Pancreas (tissue), 10 donors: ENCODE results near the gene DSCAML1. TPM values are rescaled to one million over a fixed set of nuclear protein-coding genes. Genes with fewer than 3 reads are reported as not detected.

ENCODE experiments used
- ATAC-seq, 4 donors: fragments of 200-7000 bp; cut with Tn5 transposase; one replicate each; pipeline versions ENCODE4 v1.8.0 to v1.9.1; 2020; ENCODE audit warnings: mild to moderate bottlenecking in 4 of 4, moderate library complexity in 4 of 4
- DNase-seq, 6 donors: peaks; one replicate each; pipeline ENCODE4 v3.0.0-alpha.2; 2020
- FAIRE-seq: peaks from 2 replicates; lab custom pipeline; 2012; peaks lifted over from hg19 to GRCh38; lab: Jason Lieb, UNC
- H3K27ac ChIP-seq, 4 donors: fragments of 200-600 bp; sonication (generic); 1 replicate in 3 of 4; 2 replicates in 1 of 4; pipeline versions ENCODE4 v1.5.0 to v1.8.0; 2020
- H3K27me3 ChIP-seq, 4 donors: fragments of 200-600 bp; one replicate each; pipeline ENCODE4 v1.8.0; 2021
- H3K36me3 ChIP-seq, 3 donors: fragments of 200-600 bp; sonication (generic) in 1 of 3; one replicate each; pipeline versions ENCODE4 v1.5.0 to v1.8.0; 2020 to 2021
- H3K4me1 ChIP-seq, 3 donors: fragments of 200-600 bp; one replicate each; pipeline ENCODE4 v1.8.0; 2021
- H3K4me3 ChIP-seq, 4 donors: fragments of 200-600 bp; sonication (generic) in 2 of 4; one replicate each; pipeline versions ENCODE4 v1.5.0 to v1.8.0; 2020 to 2021
- H3K9me3 ChIP-seq, 4 donors: fragments of 200-600 bp; one replicate each; pipeline ENCODE4 v1.8.0; 2021
- WGBS, 2 donors: extraction: QIAGEN DNeasy Blood & Tissue Kit; methylation state at CpG; one replicate each; pipeline ENCODE4 v1.1.7; 2013; 5-methylcytosine and 5-hydroxymethylcytosine counted together
- intact Hi-C, 3 donors: fragments of 100-400 bp; cut with DNase I; formaldehyde crosslinking; loops; one replicate each; pipeline versions ENCODE4 v1.11.1 to v1.14.2; 2022
- polyA plus RNA-seq, 2 donors: library from polyadenylated mRNA; stranded (reverse); fragments of 200-250 nt; gene quantifications; one replicate each; pipeline ENCODE4 v1.2.3, GENCODE V29; 2013
- total RNA-seq, 6 donors: library from RNA; stranded (reverse); fragmentation: NEBNext Ultra II Directional in 4 of 6; extraction: Animal tissue kit (Norgen Biotek cat#: 25700) in 4 of 6; gene quantifications; one replicate each; pipeline versions ENCODE4 v1.2.1 to v1.2.4, GENCODE V29; 2021 to 2023
- TF ChIP-seq, protein P1 (sequence below), 4 donors: fragments of 200-600 bp; sonication (generic) in 3 of 4; IDR thresholded peaks; one replicate each; pipeline versions ENCODE4 v1.5.0 to v1.8.0; 2021; ENCODE audit warnings: antibody characterized with exemption in 4 of 4
- donor health status: healthy with polysubstance abuse.
- donor health status: DM: no; HTN: no; CAD: no; lungs with moderate emphysema.
- donor health status: DM: no; HTN: no; CAD: no.
- donor health status: control.
- donor health status: control.
- donor health status: Bipolar disorder and iron deficiency.
- donor health status: DM: yes; HTN: yes; CAD: no.
- donor health status: DM: no; HTN: no; CAD: no.
- donor health status: DM: no; HTN: no; CAD: no.
- donor health status: DM: yes; HTN: yes; CAD: no.

Gene DSCAML1
- total and polyA plus RNA-seq, 8 donors: 0.69 to 2.7 (median 1.8) TPM

DNA sequence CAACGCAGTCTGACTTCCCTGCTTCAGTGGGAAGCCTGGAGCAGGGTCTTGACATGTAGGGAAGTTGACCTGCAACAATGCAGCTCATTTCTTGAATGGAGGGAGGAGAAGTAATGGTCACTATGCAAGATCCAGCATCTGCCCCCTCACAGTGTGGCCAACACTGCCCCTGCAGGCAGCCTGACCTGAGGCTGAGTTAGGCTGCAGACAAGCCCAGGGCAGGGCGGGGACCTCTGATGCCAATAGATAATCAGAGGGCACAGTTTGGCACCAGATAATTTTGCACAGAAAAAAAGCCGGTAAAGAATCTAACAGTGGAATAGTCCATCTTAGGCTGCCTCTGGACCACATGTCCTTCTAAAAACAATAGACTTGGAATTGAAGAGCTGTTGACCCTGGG, 182.3 kb downstream of the DSCAML1 start:
- FAIRE-seq: no peak
- intact Hi-C loops: no loop called here
- Histone ChIP-seq H3K4me3 (no peak overlapping the region), H3K27ac (no peak overlapping the region), H3K4me1 (no peaks in the 10 kb centered on the region), H3K27me3 (no peaks in the 10 kb centered on the region), H3K36me3 (no peaks in the 10 kb centered on the region), H3K9me3 (no peaks in the 10 kb centered on the region)
- TF ChIP-seq, protein P1, sequence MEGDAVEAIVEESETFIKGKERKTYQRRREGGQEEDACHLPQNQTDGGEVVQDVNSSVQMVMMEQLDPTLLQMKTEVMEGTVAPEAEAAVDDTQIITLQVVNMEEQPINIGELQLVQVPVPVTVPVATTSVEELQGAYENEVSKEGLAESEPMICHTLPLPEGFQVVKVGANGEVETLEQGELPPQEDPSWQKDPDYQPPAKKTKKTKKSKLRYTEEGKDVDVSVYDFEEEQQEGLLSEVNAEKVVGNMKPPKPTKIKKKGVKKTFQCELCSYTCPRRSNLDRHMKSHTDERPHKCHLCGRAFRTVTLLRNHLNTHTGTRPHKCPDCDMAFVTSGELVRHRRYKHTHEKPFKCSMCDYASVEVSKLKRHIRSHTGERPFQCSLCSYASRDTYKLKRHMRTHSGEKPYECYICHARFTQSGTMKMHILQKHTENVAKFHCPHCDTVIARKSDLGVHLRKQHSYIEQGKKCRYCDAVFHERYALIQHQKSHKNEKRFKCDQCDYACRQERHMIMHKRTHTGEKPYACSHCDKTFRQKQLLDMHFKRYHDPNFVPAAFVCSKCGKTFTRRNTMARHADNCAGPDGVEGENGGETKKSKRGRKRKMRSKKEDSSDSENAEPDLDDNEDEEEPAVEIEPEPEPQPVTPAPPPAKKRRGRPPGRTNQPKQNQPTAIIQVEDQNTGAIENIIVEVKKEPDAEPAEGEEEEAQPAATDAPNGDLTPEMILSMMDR (IDR thresholded peaks at IDR 0.05): no peak
- no peak for ATAC-seq
- WGBS, 2 donors: 78 to 88% methylated on average over 3 of the region's 3 CpGs
- DNase-seq: no peak

DNA sequence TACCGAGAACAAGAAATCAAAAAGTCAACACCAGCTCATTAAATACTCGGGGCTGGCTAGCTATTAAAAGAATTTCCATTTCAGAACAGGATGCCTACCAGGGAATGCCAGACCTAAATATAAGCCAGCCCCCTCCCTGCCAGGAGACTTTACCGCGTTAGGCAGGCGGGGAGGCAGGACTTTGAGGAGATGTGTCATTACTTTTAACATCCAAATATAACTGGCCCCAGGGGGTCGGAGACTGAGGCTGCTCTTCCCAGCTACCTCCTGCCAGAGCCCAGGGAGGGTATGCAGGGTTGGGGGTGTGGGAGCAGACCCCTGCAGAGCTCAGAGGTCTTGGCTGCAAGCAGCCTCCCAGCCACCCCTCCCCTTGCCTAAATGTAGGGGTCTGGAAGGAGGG, 183.5 kb downstream of the DSCAML1 start:
- TF ChIP-seq, protein P1 (IDR thresholded peaks at IDR 0.05): no peak
- Histone ChIP-seq H3K27ac (no peak overlapping the region), H3K27me3 (no peaks in the 10 kb centered on the region), H3K9me3 (no peaks in the 10 kb centered on the region), H3K4me3 (no peak overlapping the region), H3K4me1 (no peaks in the 10 kb centered on the region), H3K36me3 (no peaks in the 10 kb centered on the region)
- intact Hi-C loops: no loop called here
- WGBS, 2 donors: 34% methylated on average over 6 of the region's 6 CpGs
- DNase-seq (no peak), FAIRE-seq (no peak), ATAC-seq (no peak)

DNA sequence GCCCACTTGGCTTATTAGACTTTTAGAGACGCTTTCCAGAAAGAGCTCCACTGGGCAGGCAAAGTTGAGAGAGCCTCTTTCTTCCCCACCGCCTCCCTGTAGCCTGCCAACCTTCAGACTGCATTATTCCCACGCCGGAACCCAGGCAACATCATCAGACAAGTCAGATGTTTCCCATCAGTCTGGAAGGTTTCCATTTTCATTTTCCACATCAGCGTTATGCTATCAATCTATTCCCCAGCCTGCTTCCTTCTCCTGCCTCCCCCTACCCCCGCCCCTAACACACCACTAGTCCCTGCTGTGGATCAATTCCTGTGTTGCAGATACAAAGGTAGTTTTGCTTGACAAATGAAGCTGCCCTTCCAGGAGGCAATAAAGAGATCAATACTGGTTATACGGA, 184.8 kb downstream of the DSCAML1 start:
- 29 to 34% methylated on average over 7 of the region's 7 CpGs for WGBS, 2 donors
- no peak overlapping the region for H3K27ac ChIP-seq
- TF ChIP-seq, protein P1 (IDR thresholded peaks at IDR 0.05): no peak
- no peaks in the 10 kb centered on the region for H3K36me3 ChIP-seq
- no peaks in the 10 kb centered on the region for H3K9me3 ChIP-seq
- ATAC-seq (no peak), DNase-seq (no peak), FAIRE-seq (no peak)
- intact Hi-C loops: no loop called here
- H3K4me1 ChIP-seq: no peaks in the 10 kb centered on the region
- no peaks in the 10 kb centered on the region for H3K27me3 ChIP-seq
- no peak overlapping the region for H3K4me3 ChIP-seq

DNA sequence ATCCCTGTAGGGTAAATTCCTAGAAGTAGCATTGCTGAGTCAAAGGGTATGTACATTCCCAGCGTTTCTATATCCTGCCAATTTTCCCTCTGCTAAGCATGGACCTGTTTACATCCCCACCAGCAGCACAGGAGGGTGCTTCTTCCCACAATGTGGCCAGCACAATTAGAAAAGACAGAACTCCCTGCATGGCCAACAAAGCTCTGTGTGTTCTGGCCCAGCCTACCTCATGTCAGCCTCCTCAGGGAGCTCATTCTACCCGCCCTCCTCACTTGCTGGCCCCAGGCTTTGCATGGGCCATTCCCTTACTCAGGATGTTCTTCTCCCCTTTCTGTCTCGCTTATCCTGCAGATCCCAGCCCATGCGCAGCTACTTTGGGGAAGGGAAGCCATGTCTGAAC, 186.1 kb downstream of the DSCAML1 start:
- no peak overlapping the region for H3K27ac ChIP-seq
- no peaks in the 10 kb centered on the region for H3K36me3 ChIP-seq
- no peak overlapping the region for H3K4me3 ChIP-seq
- FAIRE-seq (no peak), DNase-seq (no peak), ATAC-seq (no peak)
- H3K4me1 ChIP-seq: no peaks in the 10 kb centered on the region
- no peaks in the 10 kb centered on the region for H3K27me3 ChIP-seq
- intact Hi-C loops: no loop called here
- no peaks in the 10 kb centered on the region for H3K9me3 ChIP-seq
- TF ChIP-seq, protein P1 (IDR thresholded peaks at IDR 0.05): no peak
- 67 to 71% methylated on average over 4 of the region's 4 CpGs for WGBS, 2 donors

DNA sequence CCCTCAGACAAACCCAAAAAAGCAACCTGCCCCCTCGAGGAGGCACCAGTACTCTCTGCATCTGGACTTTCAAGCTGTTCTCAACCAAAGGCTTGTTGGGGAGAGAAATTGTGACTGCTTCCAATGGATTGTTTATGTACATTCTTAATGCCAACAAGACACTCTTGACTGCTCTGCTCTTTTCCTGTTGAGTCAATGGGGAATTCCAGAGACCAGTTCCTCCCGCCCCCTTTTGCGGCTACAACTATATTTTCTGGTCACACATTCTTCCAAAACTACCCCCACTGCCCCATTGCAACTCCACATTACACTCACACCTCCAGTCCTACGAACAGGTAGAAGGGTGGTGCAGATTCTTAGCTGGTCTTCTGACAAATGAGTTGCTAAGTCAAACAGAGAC, 187.0 kb downstream of the DSCAML1 start:
- ATAC-seq (no peak), FAIRE-seq (no peak), DNase-seq (no peak)
- intact Hi-C loops: no loop called here
- H3K9me3 ChIP-seq: no peaks in the 10 kb centered on the region
- 58 to 64% methylated on average over 4 of the region's 4 CpGs for WGBS, 2 donors
- H3K4me3 ChIP-seq: no peak overlapping the region
- no peaks in the 10 kb centered on the region for H3K4me1 ChIP-seq
- H3K27me3 ChIP-seq: no peaks in the 10 kb centered on the region
- no peaks in the 10 kb centered on the region for H3K36me3 ChIP-seq
- TF ChIP-seq, protein P1 (IDR thresholded peaks at IDR 0.05): no peak
- H3K27ac ChIP-seq: no peak overlapping the region
